Measurements from ENCODE around the gene ADCY1. TPM values are rescaled to one million over a fixed set of nuclear protein-coding genes. Genes with fewer than 3 reads are reported as not detected.

ADCY1 gene
- total RNA-seq, 1 donor from 2014 or later = 2.4 TPM

- DNase-seq = no peak
- H3K27me3 ChIP-seq (ENCODE audit: low read depth) = no peaks in the 10 kb centered on the region
- no peak overlapping the region for H3K27ac ChIP-seq
- ATAC-seq = no peak
- H3K36me3 ChIP-seq = no peaks in the 10 kb centered on the region
- no peaks in the 10 kb centered on the region for H3K4me1 ChIP-seq
- intact Hi-C loops (cut with DNase I) = no loop called here
- TF ChIP-seq, protein P1, sequence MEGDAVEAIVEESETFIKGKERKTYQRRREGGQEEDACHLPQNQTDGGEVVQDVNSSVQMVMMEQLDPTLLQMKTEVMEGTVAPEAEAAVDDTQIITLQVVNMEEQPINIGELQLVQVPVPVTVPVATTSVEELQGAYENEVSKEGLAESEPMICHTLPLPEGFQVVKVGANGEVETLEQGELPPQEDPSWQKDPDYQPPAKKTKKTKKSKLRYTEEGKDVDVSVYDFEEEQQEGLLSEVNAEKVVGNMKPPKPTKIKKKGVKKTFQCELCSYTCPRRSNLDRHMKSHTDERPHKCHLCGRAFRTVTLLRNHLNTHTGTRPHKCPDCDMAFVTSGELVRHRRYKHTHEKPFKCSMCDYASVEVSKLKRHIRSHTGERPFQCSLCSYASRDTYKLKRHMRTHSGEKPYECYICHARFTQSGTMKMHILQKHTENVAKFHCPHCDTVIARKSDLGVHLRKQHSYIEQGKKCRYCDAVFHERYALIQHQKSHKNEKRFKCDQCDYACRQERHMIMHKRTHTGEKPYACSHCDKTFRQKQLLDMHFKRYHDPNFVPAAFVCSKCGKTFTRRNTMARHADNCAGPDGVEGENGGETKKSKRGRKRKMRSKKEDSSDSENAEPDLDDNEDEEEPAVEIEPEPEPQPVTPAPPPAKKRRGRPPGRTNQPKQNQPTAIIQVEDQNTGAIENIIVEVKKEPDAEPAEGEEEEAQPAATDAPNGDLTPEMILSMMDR (IDR thresholded peaks at IDR 0.05) = no peak
- peaks cover 10% of the 10 kb centered on the region for H3K9me3 ChIP-seq
- no peak overlapping the region for H3K4me3 ChIP-seq
Measured at GRCh38 chr7:45601094-45601493, 26.9 kb downstream of the ADCY1 start.

- H3K27me3 ChIP-seq (ENCODE audit: low read depth) = no peaks in the 10 kb centered on the region
- no peaks in the 10 kb centered on the region for H3K4me1 ChIP-seq
- peaks cover 10% of the 10 kb centered on the region for H3K9me3 ChIP-seq
- H3K27ac ChIP-seq = no peak overlapping the region
- no peaks in the 10 kb centered on the region for H3K36me3 ChIP-seq
- ATAC-seq = no peak
- intact Hi-C loops (cut with DNase I) = no loop called here
- no peak overlapping the region for H3K4me3 ChIP-seq
- no peak for DNase-seq
- TF ChIP-seq, protein P1 (IDR thresholded peaks at IDR 0.05) = no peak
Measured at GRCh38 chr7:45601816-45602540, 27.8 kb downstream of the ADCY1 start.

- TF ChIP-seq, protein P1 (IDR thresholded peaks at IDR 0.05) = no peak
- no peak for DNase-seq
- no peaks in the 10 kb centered on the region for H3K36me3 ChIP-seq
Measured at GRCh38 chr7:45606050-45606449, 31.9 kb downstream of the ADCY1 start.

GRCh38 chr7:45606931-45607330 lies 32.8 kb downstream of the ADCY1 start:
- DNase-seq = no peak
- H3K27ac ChIP-seq = no peak overlapping the region
- ATAC-seq = no peak
- H3K9me3 ChIP-seq = peaks cover 10% of the 10 kb centered on the region
- H3K36me3 ChIP-seq = no peaks in the 10 kb centered on the region
- TF ChIP-seq, protein P1 (IDR thresholded peaks at IDR 0.05) = no peak
- intact Hi-C loops (cut with DNase I) = no loop called here
- no peaks in the 10 kb centered on the region for H3K4me1 ChIP-seq
- no peak overlapping the region for H3K4me3 ChIP-seq
- no peaks in the 10 kb centered on the region for H3K27me3 ChIP-seq (ENCODE audit: low read depth)

More at GRCh38 chr7:45606050-45606449, 31.9 kb downstream of the ADCY1 start:
- intact Hi-C loops (cut with DNase I) = no loop called here
- no peak overlapping the region for H3K27ac ChIP-seq
- no peak overlapping the region for H3K4me3 ChIP-seq
- H3K4me1 ChIP-seq = no peaks in the 10 kb centered on the region
- peaks cover 10% of the 10 kb centered on the region for H3K9me3 ChIP-seq
- no peak for ATAC-seq
- no peaks in the 10 kb centered on the region for H3K27me3 ChIP-seq (ENCODE audit: low read depth)

- Histone ChIP-seq H3K36me3 (no peaks in the 10 kb centered on the region), H3K27me3 (ENCODE audit: low read depth) (no peaks in the 10 kb centered on the region), H3K4me1 (no peaks in the 10 kb centered on the region), H3K27ac (no peak overlapping the region), H3K9me3 (peaks cover 10% of the 10 kb centered on the region), H3K4me3 (no peak overlapping the region)
- ATAC-seq = no peak
- no peak for DNase-seq
- intact Hi-C loops (cut with DNase I) = no loop called here
- TF ChIP-seq, protein P1 (IDR thresholded peaks at IDR 0.05) = no peak
Measured at GRCh38 chr7:45609180-45609579, 35.0 kb downstream of the ADCY1 start.
